RPMI7951 (cell line): ENCODE data around the gene NFATC3. TPM values are rescaled to one million over a fixed set of nuclear protein-coding genes. Genes with fewer than 3 reads are reported as not detected.

Experiments used
- DNase-seq: peaks from one replicate; pipeline ENCODE4 v3.0.0-alpha.2; 2012; ENCODE audit warnings: low read depth
- total RNA-seq: library from RNA; depleted of rRNA; stranded (reverse); fragments of >200 nt; shearing (Covaris generic); gene quantifications from 2 replicates; pipeline ENCODE4 v1.2.3, GENCODE V29; 2014; rRNA removed

The NFATC3 gene
- total RNA-seq: 22.0 and 22.5 TPM in 2 replicates

DNA sequence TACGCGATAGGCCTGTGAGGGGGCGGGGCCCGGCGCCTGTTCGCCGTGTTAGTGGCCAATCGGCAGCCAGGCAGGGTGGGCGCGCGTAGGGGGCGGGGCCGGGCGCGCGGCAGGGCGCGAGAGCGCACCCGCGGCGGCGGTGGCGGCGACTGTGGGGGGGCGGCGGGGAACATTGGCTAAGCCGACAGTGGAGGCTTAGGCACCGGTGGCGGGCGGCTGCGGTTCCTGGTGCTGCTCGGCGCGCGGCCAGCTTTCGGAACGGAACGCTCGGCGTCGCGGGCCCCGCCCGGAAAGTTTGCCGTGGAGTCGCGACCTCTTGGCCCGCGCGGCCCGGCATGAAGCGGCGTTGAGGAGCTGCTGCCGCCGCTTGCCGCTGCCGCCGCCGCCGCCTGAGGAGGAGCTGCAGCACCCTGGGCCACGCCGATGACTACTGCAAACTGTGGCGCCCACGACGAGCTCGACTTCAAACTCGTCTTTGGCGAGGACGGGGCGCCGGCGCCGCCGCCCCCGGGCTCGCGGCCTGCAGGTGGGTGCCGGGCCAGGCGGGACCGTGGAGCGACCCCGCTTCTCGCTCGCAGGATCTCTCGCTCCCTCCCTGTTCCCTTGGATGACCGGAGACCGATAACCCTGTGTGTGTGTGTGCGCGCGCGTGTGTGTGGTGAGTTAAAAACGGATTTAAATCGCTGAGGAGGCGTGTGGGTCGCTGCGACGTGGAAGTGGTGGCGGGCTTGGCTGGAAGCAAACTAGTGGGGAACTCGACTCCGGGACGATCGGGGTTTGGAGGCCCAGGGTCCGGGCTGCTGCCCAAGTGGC, at the start of gene NFATC3:
Gene NFATC3, plus strand, starts transcription at position 112 of the 813 bp plus-strand sequence. Its CDS starts 312 bp downstream, at position 424.
- DNase-seq: peak; percentile 95

DNA sequence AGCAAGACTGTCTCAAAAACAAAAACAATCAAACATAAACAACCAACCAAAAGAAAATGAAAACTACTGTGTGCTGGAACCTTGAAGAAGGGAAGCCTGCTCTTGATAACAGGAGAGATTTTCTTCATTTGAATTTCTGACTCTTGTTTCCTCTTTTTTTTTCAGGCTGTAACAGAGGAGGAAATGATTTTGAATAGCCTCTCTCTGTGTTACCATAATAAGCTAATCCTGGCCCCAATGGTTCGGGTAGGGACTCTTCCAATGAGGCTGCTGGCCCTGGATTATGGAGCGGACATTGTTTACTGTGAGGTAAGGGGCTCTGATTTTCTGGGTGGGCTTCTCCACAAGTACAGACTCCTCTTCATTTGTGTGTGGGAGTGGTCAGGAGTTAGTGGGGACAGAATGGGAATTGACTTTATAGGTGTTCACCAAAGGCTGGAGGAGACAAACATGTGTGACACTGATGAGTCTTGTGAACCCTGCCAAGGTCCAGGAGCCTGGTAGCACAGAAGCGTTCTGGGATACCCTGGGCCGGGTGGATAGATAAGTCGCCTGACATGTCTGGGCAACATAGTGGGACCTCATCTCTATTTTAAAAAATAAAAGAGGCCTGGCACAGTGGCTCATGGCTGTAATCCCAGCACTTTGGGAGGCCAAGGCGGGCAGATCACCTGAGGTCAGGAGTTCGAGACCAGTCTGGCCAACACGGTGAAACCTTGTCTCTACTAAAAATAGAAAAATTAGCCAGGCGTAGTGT, 47.2 kb upstream of the NFATC3 start:
- DNase-seq: no peak

DNA sequence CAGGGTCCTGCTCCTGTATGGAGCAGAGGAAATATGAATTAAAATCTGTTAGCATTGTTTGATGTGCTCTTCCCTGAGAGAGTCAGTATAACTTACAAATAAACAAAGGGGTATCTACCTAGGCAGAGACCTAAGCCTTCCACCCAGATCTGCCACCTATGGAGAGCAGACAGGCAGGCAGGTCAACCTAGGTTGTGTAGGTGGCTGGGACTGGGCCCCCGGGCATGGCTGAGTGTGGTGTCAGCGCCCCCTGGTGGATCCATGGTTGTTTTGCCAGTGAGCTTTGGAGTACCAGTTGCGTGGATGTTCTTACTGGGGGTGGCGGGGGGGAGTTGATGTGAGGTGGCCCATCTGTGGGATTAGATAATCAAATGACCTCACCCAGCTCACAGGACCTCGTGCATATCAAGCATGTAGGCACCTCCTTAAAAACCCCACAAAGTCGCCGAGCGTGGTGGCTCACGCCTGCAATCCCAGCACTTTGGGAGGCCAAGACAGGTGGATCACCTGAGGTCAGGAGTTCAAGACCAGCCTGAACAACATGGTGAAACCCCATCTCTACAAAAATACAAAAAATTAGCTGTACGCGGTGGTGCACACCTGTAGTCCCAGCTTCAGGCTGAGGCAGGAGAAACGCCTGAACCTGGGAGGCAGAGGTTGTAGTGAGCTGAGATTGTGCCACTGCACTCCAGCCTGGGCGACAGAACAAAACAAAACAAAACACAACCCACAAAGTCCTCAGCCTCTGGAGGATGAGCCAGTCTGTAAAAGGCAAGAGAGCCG, 44.5 kb upstream of the NFATC3 start:
- DNase-seq: peak; percentile 57

DNA sequence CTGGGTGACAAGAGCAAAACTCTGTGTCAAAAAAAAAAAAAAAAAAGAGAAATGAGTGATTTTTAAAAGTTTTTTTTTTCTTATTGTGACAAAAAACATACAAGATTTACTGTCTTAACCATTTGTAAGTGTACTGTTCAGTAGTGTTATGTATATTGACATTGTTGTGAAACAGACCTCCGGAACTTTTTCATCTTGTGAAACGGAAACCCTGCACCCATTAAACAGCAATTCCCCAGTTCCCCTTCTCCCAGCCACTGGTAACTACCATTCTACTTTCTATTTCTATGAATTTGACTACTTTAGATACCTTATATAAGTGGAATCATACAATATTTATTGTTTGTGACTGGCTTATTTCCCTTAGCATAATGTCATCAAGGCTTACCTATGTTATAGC, 43.4 kb upstream of the NFATC3 start:
- DNase-seq: no peak

DNA sequence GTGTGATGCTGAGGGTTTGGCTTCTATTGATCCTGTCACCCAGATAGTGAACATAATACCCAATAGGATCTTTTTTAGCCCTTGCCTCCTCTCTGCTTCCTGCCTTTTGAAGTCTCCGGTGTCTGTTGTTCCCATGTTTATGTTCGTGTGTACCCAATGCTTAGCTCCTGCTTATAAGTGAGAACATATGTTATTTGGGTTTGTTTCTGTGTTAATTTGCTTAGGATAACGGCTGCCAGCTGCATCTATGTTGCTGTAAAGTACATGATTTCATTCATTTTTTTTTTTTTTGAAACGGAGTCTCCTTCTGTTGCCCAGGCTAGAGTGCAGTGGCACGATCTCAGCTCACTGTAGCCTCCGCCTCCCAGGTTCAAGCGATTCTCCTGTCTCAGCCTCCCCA, 39.1 kb upstream of the NFATC3 start:
- DNase-seq: no peak

DNA sequence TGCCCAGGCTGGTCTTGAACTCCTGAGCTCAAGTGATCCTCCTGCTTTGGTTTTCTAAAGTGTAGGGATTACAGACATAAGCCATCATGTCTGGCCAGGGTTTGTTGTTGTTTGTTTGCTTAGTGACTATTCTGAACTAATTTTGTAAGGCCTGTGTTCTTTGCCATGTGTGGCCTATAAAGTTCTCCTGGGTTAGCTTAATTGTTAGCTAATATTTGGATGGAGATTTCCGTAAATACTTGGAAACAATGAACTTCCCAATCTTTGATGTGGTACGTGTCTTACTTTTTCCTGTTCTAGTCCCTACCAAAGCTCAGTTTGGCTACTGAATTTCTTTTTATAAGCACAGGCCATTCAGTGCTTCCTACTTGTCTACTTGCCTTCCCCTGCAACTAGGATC, 37.2 kb upstream of the NFATC3 start:
- DNase-seq: no peak

DNA sequence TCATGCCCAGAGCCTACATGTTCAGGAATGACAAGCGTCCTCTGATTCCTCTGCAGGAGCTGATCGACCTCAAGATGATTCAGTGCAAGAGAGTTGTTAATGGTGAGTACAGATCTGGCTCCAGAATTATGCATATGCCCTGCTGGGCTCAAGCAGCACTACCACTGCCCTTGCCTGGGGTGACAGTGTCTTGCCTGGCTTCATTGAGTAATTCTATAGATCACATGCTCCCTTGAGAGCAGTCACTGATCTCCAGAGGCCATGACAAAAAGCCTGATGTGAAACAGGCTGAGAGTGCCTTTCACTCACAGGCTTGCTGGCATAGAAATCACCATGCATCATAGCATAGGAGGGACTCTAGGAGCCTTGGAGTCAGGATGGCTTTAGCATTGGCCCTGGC, 35.7 kb upstream of the NFATC3 start:
- no peak for DNase-seq

DNA sequence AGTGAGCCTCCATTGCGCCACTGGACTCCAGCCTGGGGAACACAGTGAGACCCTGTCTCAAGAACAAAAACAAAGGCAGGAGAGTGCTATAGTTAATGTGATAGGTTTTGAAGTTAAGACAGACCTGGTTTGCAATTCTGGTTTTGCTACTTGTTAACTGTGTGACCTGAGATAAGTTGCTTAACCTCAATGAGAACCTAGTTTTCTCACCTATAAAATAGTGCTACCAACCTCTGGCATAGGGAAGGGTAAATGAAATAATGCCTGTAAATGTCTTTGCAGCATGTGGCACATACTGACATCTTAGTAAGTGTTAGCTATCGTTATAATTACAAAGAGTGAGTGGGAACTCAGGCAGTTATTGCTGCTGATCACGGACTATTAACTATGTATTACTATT, 29.8 kb upstream of the NFATC3 start:
- no peak for DNase-seq

DNA sequence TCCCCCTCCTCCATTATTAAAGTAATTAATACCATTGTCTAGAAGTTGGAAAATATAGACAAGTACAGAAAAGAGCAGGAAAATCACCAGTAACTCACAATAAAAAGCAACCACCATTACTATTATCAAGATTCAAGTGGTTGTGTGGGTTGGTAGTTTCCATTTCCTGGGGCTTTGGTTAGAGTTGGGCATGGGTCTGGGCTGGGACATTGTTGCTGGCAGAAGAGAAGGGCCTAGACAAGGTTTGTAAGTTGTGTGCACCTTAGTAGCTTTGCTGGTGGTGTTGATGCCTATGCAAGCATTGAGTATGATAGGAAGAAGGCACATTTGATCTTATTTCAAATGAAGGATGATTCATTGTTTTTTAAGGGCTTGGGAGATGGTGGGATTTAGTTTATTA, 25.4 kb upstream of the NFATC3 start:
- no peak for DNase-seq

DNA sequence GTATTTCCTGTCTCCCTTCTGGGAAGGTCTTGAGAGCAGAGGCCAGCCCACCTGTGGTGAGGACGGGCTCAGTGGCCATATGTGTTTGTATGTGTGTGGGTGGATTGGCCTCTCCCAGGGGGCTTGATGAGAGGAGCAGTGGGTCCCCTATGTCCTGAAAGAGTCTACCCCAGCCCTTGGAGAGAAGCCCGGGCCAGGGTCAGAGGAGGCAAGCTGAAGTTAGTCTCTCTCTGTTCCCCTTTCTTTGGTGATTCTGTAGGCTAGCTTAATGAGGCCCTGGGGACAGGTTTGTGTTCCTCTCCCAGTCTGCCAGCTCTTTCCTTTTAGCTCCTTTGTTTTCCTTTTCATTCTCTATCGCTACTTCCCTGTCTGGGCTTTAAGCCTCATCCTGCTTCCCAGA, 23.8 kb upstream of the NFATC3 start:
- DNase-seq: no peak

DNA sequence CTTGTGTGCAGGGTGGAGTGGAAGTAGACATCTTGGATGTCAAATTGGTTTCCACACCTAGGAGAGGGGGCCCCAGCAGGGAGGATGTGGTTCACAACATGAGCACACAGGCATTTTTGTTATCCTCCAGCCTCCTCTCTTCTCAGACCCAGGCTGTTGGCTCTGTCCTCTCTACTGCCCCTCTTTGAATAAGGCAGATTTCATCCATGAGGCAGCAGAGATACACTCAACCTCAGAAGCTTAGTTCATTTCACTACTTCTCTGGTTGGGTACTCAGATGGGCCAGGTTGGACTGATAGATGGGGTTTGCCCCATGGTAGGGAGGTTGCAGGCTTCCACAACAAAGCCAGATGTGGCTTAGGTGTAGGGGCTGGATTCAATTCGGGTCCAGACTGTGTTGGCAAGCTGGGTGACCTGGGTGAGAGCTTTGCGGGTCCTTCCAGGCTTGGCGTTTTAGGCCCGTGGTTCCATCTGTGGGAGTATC, 22.2 kb upstream of the NFATC3 start:
- DNase-seq: no peak

DNA sequence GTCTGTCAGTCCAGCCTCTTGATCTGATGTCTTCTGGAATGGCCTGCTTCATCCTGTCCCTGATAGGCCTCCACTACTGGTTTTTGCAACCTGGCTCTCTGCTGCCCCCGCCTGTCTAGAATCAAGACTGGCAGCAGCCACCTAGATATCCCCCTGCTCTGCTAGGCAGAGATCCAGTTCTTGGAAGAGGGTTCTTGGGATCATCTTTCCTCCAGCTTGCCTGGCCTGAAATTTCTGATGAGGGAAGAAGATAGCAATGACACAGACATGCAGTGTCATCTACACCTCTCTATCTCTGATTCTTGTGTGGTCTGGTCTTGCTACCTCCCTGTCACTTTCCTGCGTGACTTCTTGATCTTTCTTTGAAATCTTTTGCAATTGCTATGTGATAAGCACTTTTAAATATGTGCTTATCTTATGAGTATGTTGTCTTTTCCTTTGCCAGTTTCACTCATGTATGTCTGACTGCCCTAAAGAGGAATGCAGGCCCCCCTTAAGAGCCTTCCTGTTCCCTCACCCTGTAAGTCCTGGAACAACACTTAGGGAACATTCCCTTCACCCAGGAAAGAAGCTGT, 20.3 kb upstream of the NFATC3 start:
- DNase-seq: peak; percentile 55

DNA sequence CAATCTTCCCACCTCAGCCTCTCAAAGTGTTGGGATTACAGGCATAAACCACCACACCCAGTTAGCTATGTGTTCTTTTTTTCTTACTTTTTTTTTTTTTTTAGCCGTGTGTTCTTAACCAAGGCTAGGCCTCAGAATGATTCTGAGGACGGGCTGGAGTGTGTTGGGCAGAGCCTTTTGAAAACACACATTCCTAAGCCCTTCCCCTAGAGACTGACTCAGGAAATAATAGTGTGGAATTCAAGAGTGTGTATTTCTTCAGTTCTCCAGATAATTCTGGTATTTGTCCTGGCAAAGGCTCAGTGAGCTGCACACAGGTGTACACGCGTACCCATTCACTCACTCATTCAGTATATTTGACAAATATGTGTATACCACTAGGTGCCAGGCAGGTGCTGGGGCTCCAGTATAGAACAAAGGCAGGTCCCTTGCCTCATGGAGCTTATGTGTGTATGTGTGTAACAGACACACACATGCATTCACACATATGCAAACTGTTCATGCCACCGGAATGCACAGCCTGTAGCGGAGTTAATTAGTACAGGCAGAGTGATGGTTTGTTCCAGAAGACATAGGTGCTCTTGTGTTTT, 19.4 kb upstream of the NFATC3 start:
- DNase-seq: no peak

DNA sequence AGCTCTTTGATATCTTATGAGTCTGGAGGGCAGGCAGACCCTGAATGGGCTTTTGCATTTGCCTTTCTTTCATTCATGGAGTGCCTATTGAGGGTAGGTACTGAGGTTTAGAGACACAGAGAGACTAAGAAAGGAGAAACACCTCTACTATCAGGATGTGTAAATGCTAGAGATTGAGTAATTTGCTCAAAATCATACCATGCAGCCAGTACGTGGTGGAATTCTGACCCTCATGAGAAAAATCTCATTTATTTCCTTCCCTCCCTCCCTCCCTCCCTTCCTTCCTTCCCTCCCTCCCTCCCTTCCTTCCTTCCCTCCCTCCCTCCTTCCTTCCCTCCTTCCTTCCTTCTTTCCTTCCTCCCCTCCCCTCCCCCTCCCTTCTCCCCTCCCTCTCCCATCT, 18.4 kb upstream of the NFATC3 start:
- DNase-seq: no peak

DNA sequence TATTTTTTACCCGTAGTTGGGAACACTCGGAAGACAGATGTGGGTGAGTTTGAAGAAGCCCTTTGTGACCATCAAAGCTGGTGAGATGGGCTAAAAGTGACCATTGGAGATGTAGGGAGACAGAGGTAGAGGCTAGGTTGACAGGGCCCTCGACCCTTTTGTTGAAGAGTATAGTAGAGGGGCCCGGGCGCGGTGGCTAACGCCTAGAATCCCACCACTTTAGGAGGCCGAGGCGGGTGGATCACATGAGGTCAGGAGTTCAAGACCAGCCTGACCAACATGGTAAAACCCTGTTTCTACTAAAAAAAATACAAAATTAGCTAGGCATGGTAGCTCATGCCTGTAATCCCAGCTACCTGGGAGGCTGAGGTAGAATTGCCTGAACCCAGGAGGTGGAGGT, 16.2 kb upstream of the NFATC3 start:
- DNase-seq: no peak

DNA sequence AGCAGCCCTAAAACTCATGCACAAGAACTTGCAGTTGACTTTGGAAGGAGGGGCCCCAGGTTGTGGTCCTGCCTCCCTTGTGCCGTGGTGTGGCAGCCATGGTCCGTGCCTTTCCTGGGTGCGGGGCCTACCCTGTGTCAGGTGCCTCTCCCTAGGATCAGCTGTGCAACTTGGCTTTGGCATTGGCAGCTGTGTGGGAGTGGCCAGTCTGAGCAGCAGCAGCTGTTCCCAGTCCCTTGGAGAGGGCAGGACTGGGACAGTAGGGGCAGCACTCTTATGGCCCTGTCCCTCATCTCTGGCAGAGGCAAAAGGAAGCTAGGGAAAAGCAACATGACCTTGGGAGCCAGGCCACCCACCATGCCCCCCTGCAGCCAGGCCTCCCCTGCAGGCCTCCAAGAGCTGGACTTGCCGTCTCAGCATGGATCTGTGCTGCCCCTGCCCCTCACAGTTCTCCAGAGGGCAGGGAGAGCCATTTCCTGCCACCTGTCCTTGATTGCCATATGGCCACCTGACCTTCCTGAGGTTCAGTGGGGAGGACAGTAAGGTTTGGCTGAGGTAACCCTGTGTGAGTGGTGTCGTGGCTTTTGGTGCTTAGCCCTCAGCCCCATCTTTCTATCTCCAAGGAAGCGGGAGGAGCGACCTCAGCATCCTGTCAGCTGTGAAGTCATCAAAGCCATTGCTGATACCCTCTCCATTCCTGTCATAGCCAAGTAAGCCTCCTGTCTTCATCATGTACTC, 15.5 kb upstream of the NFATC3 start:
- DNase-seq: no peak

DNA sequence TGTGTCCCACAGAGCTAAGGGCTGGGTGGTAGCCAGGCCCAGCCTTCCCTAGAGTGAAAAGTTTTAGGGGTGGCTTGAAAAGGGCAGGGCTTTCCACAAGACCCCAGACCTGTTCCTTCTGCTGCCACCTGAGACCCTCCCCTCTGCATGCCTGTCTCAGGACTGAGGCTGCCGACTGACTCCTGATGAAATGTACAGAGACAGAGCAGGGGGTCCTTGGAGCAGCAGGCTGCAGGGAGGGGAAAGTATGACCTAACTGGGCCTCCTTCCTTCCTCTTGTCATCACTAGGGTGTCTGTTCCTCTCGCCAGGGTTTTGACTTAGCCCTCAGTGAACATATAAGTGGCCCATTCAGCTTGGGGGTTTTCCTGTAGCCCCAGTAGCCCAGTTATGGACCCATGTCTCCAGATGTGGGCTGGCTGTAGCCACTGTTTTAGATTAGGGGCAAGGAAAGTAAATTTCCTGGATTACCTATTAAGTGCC, 14.9 kb upstream of the NFATC3 start:
- DNase-seq: no peak

DNA sequence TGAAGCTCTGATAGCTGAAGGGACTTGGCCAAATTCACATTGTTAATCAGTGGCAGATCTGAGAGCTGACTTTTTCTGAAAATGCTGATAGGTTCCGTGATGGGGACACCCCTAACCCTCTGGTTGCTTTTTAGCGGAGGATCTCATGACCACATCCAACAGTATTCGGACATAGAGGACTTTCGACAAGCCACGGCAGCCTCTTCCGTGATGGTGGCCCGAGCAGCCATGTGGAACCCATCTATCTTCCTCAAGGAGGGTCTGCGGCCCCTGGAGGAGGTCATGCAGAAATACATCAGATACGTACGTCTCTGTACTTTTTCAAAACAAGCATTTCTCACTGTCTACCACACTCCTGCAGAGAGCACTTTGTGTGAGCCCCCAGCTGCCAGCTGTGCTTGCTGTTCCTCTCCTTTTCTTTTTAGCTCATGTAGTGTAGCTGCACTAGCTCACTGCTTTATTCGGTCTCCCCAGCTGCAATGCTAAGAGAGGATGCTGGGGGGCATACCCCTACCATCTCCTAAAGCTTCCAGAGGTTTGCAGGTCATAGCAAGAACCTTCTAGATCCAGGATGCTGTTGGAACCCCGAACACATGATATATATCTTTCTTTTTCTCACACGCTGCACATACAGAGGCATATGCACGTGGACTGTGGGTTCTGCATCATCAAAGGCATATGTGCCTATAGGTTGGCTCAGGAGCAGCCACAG, 14.2 kb upstream of the NFATC3 start:
- DNase-seq: no peak

DNA sequence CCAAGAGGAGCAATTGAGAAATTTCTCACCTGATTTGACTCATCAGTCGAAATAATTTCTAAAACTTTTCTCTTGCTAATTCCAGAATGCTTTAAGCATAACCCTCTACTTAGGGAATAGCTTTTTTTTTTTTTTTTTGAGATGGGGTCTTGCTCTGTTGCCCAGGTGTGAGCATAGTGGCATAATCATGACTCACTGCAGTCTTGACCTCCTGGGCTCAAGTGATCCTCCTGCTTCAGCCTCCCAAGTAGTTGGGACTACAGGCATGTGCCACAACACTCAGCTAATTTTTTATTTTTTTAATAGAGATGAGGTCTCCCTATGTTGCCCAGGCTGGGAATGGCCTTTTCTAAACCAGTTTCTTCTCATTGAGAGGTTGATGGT, 13.7 kb upstream of the NFATC3 start:
- no peak for DNase-seq
